NCI-H345 (cell line): ENCODE measurements around the gene PCBP3.

Experiments used
- DNase-seq: peaks from one replicate; lab custom pipeline; 2025; lab: John Stamatoyannopoulos, UW

Gene PCBP3

DNA sequence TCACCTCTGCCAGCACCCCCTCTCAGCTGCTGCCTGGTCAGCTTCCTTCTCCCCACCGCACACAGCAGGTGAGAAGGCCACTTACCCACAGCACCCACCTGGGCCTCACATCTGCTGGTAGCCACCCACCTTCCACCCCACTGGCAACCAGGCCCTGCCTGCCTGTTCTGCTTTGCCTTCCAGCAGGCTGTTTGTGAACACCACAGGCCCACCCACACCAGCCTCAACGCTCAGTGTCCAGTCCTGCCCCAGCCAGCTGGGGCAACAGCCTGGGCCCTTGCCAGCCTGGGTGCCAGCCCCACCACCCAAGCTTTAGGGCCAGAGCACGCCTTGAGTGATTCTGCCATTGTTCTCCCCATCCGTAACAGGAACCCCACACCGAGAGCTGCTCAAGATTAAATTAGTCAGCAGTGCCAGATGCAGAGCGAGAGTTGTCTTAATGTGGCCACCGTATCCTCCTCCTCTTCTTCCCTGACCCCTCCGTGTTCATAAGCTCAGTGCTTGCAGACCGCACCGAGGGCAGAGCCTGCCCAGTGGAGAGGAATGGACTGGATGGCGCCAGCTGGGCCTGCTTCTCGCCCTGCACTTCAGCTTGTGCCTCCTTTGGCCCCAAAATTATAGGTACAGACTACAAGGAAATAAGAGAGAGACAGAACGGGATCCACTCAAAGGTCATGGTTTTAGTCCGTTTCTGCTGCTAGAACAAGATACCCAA lies 217.8 kb downstream of the PCBP3 start:
- no peak for DNase-seq

- DNase-seq = no peak
Measured at GRCh38 chr21:45862543-45863207, 219.2 kb downstream of the PCBP3 start.

DNA sequence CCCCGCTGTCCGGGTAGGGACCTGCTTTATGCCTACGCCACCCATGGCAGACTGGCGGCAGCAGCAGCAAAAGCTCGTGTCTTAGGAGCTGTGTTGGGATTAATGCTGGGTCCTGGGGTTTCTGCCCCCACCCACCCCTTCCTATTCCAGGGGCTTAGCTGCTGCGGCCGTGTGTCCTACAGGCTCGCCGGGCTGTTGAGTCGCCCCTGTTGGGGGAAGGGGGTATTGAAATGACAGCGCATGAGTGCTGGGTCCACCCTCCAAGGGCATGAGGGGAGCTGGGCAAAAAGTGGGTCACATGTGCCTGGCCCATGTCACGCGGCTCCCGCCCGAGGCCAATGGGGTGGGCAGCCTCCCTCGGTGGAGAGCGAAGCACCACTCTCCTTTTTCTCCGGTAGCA lies 219.7 kb downstream of the PCBP3 start:
- no peak for DNase-seq

GRCh38 chr21:45863751-45864150 lies 220.2 kb downstream of the PCBP3 start:
- no peak for DNase-seq

- DNase-seq = no peak
Measured at GRCh38 chr21:45864436-45864835, 220.9 kb downstream of the PCBP3 start.

DNA sequence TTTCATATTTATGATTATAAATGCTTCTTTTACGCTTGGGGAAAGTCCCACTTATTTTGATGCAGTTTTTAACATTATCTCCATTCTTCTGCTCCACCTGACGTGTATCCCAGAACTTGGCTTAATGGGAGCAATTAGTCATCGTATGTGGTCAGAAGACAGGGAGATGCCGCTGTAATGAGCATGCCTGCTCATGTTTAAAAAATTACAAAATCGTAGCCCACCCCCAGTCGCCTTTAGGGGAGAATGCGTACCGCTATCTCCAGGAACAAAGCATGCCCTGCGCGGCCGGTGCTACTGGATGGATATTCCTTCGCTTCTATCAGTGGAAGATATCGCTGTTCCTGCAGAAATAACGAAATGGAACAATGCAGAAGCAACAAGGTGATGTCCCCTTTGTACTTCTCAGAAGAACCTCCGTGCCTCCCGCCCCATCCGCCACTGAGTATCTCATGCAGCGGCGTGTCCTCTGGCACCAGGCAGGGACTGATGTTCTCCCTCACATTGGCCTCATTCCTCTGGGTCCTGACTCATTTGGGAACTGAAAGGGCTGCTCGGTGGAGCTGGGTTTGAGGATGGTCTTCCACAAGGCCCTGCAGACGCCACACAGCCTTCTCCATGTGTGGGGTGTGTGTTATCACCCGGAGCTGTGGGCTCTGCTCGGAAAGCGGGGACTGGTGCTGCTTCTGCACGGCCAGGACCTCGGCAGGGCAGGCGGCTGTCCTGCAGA lies 221.7 kb downstream of the PCBP3 start:
- no peak for DNase-seq

GRCh38 chr21:45866551-45866950 lies 223.0 kb downstream of the PCBP3 start:
- no peak for DNase-seq

GRCh38 chr21:45867041-45867666 lies 223.6 kb downstream of the PCBP3 start:
- no peak for DNase-seq

DNA sequence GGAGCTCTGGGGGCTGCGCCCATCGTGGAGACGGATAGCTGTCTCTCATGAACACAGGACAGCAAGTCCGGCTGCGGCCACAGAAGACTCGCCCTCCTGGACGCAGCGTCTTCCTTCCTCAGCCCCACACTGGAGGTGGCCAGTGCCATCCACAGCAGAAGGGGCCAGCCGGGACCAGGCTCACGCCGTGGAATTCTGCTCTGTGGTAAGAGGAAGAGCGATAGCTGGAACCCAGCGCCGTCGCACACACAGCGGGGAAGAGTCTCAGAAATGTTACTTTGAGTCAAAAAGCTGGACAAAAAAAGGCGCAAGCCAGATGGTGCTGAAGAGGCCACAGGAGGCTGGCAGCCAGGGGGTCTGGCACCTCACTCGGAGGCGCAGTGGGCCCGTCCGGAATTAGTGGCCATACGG lies 224.2 kb downstream of the PCBP3 start:
- no peak for DNase-seq

- DNase-seq = no peak
Measured at GRCh38 chr21:45868086-45868485, 224.6 kb downstream of the PCBP3 start.

- DNase-seq = no peak
Measured at GRCh38 chr21:45868488-45868887, 225.0 kb downstream of the PCBP3 start.

- no peak for DNase-seq
Measured at GRCh38 chr21:45869121-45870007, 225.8 kb downstream of the PCBP3 start.

- DNase-seq = no peak
Measured at GRCh38 chr21:45870421-45870820, 226.9 kb downstream of the PCBP3 start.

DNA sequence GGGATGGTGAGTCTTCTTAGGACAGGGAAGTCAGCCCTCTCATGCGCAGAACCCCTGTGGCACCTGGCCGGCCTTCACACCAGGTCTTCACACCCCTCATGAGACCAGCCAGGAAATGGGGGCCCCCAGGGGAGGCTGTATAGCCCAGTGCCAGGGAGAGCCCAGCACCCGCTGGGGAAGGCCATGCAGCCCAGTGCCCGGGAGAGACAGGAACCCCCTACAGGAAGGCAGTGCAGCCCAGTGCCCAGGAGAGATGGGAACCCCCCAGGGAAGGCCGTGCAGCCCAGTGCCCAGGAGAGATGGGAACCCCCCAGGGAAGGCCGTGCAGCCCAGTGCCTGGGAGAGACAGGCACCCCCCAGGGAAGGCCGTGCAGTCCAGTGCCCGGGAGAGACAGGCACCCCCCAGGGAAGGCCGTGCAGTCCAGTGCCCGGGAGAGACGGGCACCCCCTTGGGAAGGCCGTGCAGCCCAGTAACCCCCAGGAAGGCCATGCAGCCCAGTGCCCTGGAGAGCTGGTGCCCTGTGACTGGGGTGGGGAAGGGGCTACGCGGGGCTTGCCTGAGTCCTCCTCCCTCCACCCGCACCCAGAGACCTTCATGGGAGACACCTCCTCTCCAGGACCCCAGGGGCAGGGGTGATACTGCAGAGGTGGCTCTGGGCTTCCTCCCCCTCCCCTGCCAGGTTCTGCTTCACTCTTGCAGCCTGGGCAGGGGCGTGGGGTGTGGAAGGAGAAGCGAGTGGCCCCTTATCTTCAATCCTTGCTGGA lies 227.5 kb downstream of the PCBP3 start:
- no peak for DNase-seq

DNA sequence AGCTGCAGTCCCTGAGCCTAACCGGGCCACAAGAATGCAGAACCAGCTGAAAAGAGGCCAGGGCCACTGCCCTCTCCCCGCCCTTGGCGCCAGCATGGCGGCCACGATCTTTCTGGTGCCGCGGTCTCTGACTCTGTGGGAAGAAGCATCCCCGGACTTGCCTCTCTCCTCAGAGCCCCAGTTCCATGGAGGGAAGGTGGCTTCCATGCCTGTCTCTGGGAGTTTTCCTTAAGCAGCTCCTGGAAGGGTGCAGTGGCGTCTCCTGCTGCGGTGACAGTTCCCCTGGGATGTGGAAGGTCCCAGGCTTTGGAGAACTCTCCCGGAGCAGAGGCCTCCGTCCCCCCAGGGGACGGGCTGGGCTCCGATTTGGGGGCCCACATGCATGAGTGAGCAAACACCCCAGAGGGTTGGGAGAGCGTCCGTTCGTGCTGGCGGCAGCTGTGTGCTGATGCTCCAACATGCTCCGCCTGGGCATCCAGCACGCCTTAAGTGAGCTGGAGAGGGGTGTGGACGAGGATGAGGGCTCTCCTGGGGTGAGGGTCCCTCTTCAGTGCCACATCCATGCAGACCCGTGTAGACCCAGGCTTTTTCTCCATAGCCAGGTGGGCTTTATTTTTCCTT lies 228.2 kb downstream of the PCBP3 start:
- no peak for DNase-seq

- DNase-seq = no peak
Measured at GRCh38 chr21:45872471-45872870, 228.9 kb downstream of the PCBP3 start.

- no peak for DNase-seq
Measured at GRCh38 chr21:45872902-45873301, 229.4 kb downstream of the PCBP3 start.

DNA sequence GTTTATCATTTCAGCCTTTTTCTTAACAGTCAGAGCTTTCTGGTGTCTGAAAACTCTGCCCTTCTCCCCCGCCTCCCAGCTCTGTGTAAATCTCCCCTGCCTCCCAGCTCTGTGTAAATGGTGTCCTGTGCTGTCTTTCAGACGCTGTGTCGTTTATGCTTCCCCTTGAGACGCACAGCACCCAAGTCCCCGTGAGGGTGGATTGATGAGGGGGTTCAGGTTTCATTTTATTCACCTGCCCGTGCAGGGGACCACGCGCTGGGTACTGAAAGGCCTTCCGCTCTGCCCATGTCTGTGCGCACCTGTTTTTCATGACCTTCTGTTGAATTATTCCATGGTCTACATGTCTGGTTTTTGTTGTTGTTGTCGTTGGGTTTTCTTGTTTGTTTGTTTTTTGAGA lies 229.9 kb downstream of the PCBP3 start:
- DNase-seq = peak; percentile 29

DNA sequence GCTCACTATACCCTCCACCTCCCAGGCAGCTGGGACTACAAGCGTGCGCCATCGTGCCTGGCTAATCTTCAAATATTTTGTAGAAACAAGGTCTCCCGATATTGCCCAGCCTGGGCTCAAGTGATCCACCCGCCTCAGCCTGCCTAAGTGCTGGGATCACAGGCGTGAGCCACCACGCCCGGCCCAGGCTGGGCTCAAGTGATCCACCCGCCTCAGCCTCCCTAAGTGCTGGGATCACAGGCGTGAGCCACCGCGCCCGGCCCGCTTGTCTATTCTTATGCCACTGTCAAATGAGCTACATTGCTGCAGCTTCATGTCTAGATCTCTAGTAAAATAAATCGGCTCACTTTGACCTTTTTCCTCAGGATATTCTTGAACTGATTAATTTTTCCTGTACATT lies 230.3 kb downstream of the PCBP3 start:
- no peak for DNase-seq

DNA sequence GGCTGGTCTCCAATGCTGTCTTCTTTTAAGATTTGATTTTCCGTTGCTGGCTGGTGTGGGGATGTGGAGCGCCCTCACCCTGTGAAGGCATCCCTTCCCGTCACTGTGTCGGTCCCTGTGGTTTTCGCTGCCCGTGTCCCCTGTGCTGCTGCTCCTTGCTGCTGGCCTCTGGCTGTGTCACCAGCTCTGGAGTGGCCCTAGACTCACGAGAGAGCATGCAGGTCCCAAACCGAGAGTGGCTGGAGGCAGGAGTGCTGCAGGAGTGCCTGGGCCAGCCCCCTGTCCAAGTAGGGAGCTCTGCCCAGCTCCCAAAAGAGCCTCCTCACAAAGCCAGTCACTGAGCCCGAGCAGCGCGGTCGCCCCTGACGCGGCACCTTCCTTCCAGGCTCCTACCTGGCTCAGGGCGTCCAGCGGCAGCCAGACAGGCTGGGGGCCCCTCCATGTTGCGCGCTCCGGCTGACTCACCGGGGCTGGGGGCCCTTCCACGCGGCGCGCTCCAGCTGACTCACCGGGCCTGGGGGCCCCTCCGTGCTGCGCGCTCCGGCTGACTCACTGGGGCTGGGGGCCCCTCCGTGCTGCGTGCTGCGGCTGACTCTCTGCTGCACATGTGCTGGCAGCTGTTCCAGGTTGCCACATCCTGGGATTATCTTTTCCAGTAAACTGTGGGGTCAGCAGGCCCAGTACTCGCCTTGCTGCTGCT lies 231.3 kb downstream of the PCBP3 start:
- DNase-seq = no peak
